ENCODE data around the gene DNAJC28. TPM values are rescaled to one million over a fixed set of nuclear protein-coding genes. Genes with fewer than 3 reads are reported as not detected.

Gene DNAJC28
- total and polyA plus RNA-seq, 9 of the 15 experiments (the other 6 are each of a cell fraction or from before 2014, with no cell fraction given) = 0.68 to 2.5 (median 1.1) TPM

- TF ChIP-seq ZNF253 (CRISPR knock-in tag; conservative IDR thresholded peaks at IDR 0.05) (no peak), MEF2A (IDR thresholded peaks at IDR 0.05; ENCODE audit: control insufficient read depth, low read depth, low read length) (no peak), ZNF79 (CRISPR knock-in tag; IDR thresholded peaks at IDR 0.05; ENCODE audit: low read depth) (no peak), RBBP5 (IDR thresholded peaks at IDR 0.05; ENCODE audit: borderline replicate concordance, insufficient read depth, low read length, poor library complexity, severe bottlenecking) (no peak), ZNF592 (IDR thresholded peaks at IDR 0.05) (peak; percentile 45), PTTG1 (tag; IDR thresholded peaks at IDR 0.05; ENCODE audit: low read depth) (no peak), FOXA3 (CRISPR knock-in tag; conservative IDR thresholded peaks at IDR 0.05 in 1 of 2, IDR thresholded peaks at IDR 0.05 in 1 of 2) (0 out of 4 replicates have a peak, but pooled peaks have one; percentile 6 to 68), DIDO1 (tag; IDR thresholded peaks at IDR 0.05; ENCODE audit: low read depth) (peak; percentile 65; the same call in 1 of the 2 replicates), ETV5 (CRISPR knock-in tag; IDR thresholded peaks at IDR 0.05; ENCODE audit: low read depth) (no peak; the same call in 1 of the 2 replicates), EGR1 (conservative IDR thresholded peaks at IDR 0.05) (peak; percentile 96), ZNF436 (CRISPR knock-in tag; IDR thresholded peaks at IDR 0.05) (0 out of 2 replicates have a peak, but pooled peaks have one; percentile 18), ETV1 (tag; conservative IDR thresholded peaks at IDR 0.05; ENCODE audit: low read depth) (peak; percentile 82), MBD2 (IDR thresholded peaks at IDR 0.05; ENCODE audit: borderline replicate concordance, low read depth) (peak; percentile 96), RBM17 (IDR thresholded peaks at IDR 0.05; ENCODE audit: borderline replicate concordance, low read depth, low read length) (no peak), RUNX1 (IDR thresholded peaks at IDR 0.05; ENCODE audit: low read depth) (no peak), HNRNPLL (IDR thresholded peaks at IDR 0.05; ENCODE audit: low read depth, low read length, poor library complexity, severe bottlenecking) (peak; percentile 45), ETS2 (tag; IDR thresholded peaks at IDR 0.05; ENCODE audit: borderline replicate concordance, poor library complexity, severe bottlenecking) (no peak)
- TF ChIP-seq, protein P1, sequence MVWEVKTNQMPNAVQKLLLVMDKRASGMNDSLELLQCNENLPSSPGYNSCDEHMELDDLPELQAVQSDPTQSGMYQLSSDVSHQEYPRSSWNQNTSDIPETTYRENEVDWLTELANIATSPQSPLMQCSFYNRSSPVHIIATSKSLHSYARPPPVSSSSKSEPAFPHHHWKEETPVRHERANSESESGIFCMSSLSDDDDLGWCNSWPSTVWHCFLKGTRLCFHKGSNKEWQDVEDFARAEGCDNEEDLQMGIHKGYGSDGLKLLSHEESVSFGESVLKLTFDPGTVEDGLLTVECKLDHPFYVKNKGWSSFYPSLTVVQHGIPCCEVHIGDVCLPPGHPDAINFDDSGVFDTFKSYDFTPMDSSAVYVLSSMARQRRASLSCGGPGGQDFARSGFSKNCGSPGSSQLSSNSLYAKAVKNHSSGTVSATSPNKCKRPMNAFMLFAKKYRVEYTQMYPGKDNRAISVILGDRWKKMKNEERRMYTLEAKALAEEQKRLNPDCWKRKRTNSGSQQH (CRISPR knock-in tag; IDR thresholded peaks at IDR 0.05) = no peak
- TF ChIP-seq, protein P2, sequence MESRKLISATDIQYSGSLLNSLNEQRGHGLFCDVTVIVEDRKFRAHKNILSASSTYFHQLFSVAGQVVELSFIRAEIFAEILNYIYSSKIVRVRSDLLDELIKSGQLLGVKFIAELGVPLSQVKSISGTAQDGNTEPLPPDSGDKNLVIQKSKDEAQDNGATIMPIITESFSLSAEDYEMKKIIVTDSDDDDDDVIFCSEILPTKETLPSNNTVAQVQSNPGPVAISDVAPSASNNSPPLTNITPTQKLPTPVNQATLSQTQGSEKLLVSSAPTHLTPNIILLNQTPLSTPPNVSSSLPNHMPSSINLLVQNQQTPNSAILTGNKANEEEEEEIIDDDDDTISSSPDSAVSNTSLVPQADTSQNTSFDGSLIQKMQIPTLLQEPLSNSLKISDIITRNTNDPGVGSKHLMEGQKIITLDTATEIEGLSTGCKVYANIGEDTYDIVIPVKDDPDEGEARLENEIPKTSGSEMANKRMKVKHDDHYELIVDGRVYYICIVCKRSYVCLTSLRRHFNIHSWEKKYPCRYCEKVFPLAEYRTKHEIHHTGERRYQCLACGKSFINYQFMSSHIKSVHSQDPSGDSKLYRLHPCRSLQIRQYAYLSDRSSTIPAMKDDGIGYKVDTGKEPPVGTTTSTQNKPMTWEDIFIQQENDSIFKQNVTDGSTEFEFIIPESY (CRISPR knock-in tag; IDR thresholded peaks at IDR 0.05) = peak; percentile 35; the same call in 1 of the 2 replicates
These were observed at the start of gene DNAJC28 (continued) for GRCh38 chr21:33491373-33492102.

Measured in K562 (cell line).